CD4-positive, alpha-beta T cell (primary cell): Measurements from ENCODE around the gene SIL1. TPM values are rescaled to one million over a fixed set of nuclear protein-coding genes. Genes with fewer than 3 reads are reported as not detected.

Source experiments
- ATAC-seq: fragments of 200-7000 bp; cut with Tn5 transposase; one replicate; pipeline ENCODE4 v1.10.0; 2022; ENCODE audit warnings: mild to moderate bottlenecking; ENCODE audit not compliant: poor library complexity
- CTCF ChIA-PET: fragments of 350-600 bp; sonication (Branson Sonifier 250); formaldehyde crosslinking; loops from one replicate; lab custom pipeline; 2021; ENCODE audit warnings: antibody characterized with exemption, inconsistent platforms; lab: Charles Lee
- POLR2A ChIA-PET: fragments of 350-600 bp; sonication (Branson Sonifier 250); formaldehyde crosslinking; loops from one replicate; lab custom pipeline; 2021; ENCODE audit warnings: antibody characterized with exemption, inconsistent platforms; lab: Charles Lee
- DNase-seq, 14 experiments: peaks; one replicate each; pipeline ENCODE4 v3.0.0-alpha.2; 2013 to 2020; ENCODE audit warnings: mixed read lengths in 2 of 14
- H3K27ac ChIP-seq, 2 donors: one replicate each; pipeline versions ENCODE4 v1.5.1 to v1.7.0; 2013; ENCODE audit warnings: low read length in 2 of 2, low read depth in 1 of 2, mild to moderate bottlenecking in 1 of 2
- H3K27me3 ChIP-seq, 2 experiments: 1 replicate in 1 of 2; 2 replicates in 1 of 2; pipeline versions ENCODE4 v1.6.1 to v1.7.0; 2013; ENCODE audit warnings: low read length in 2 of 2, control low read depth in 1 of 2, mild to moderate bottlenecking in 1 of 2, moderate library complexity in 1 of 2; ENCODE audit not compliant: insufficient read depth in 2 of 2, control insufficient read depth in 1 of 2
- H3K36me3 ChIP-seq: one replicate; pipeline ENCODE4 v1.6.1; 2013; ENCODE audit warnings: low read length, control low read depth; ENCODE audit not compliant: insufficient read depth
- H3K4me1 ChIP-seq: one replicate; pipeline ENCODE4 v1.6.1; 2013; ENCODE audit warnings: low read length, control low read depth; ENCODE audit not compliant: insufficient read depth
- H3K4me3 ChIP-seq: one replicate; pipeline ENCODE4 v1.5.1; 2013; ENCODE audit warnings: mild to moderate bottlenecking, low read length, moderate library complexity
- H3K9me3 ChIP-seq, 2 experiments: 1 replicate in 1 of 2; 2 replicates in 1 of 2; pipeline versions ENCODE4 v1.6.1 to v1.7.0; 2013; ENCODE audit warnings: low read length in 2 of 2, mild to moderate bottlenecking in 2 of 2, control low read depth in 1 of 2, moderate library complexity in 1 of 2; ENCODE audit not compliant: control insufficient read depth in 1 of 2, insufficient read depth in 1 of 2
- H3K27ac Mint-ChIP-seq: one replicate; pipeline ENCODE4 v1.8.0; 2020; ENCODE audit warnings: mixed read lengths
- H3K27me3 Mint-ChIP-seq: one replicate; pipeline ENCODE4 v1.8.0; 2021; ENCODE audit warnings: mixed read lengths
- H3K36me3 Mint-ChIP-seq: one replicate; pipeline ENCODE4 v1.8.0; 2021; ENCODE audit warnings: low read depth, mixed read lengths
- H3K4me1 Mint-ChIP-seq: one replicate; pipeline ENCODE4 v1.8.0; 2021; ENCODE audit warnings: low read depth, mixed read lengths
- H3K4me3 Mint-ChIP-seq: one replicate; pipeline ENCODE4 v1.8.0; 2020; ENCODE audit warnings: mild to moderate bottlenecking, mixed read lengths
- H3K9me3 Mint-ChIP-seq: one replicate; pipeline ENCODE4 v1.8.0; 2020; ENCODE audit warnings: mixed read lengths
- CTCF ChIP-seq: fragments of 200-600 bp; IDR thresholded peaks from one replicate; pipeline ENCODE4 v1.8.0; 2022; ENCODE audit warnings: antibody characterized with exemption, mild to moderate bottlenecking
- intact Hi-C, 2 experiments: fragments of 100-400 bp; cut with DNase I in 1 of 2; cut with micrococcal nuclease in 1 of 2; formaldehyde crosslinking; loops; one replicate each; pipeline versions ENCODE4 v1.15.1 to v1.9.0; 2023 to 2025; cut with DNase I, micrococcal nuclease
- total RNA-seq, 174 experiments: library from RNA in 2 of 174; stranded (reverse) in 2 of 174; gene quantifications; one replicate each; pipeline ENCODE4 v1.2.3 and lab custom pipeline; 2021 to 2026

SIL1 gene
- total RNA-seq, 2 experiments from 2014 or later: 5.6 to 9.2 TPM

- DNase-seq (no peak), ATAC-seq (no peak)
- ChIA-PET CTCF (no interaction called here), POLR2A (no interaction called here)
- H3K4me1 ChIP-seq: no peaks in the 10 kb centered on the region
- Mint-ChIP-seq H3K27ac (no peak overlapping the region), H3K4me1 (no peaks in the 10 kb centered on the region), H3K27me3 (no peaks in the 10 kb centered on the region), H3K9me3 (no peaks in the 10 kb centered on the region), H3K4me3 (no peak overlapping the region), H3K36me3 (no peaks in the 10 kb centered on the region)
- no peak for TF ChIP-seq CTCF
- intact Hi-C loops: no loop called here
- H3K27me3 ChIP-seq: no peaks in the 10 kb centered on the region
- no peaks in the 10 kb centered on the region for H3K9me3 ChIP-seq
- H3K36me3 ChIP-seq: no peaks in the 10 kb centered on the region
- no peak overlapping the region for H3K27ac ChIP-seq
- H3K4me3 ChIP-seq: no peak overlapping the region
Observed at GRCh38 chr5:139158791-139159190, 39.4 kb downstream of the SIL1 start.

GRCh38 chr5:139157556-139157955 is 40.6 kb downstream of the SIL1 start:
- no peak overlapping the region for H3K27ac Mint-ChIP-seq

DNA sequence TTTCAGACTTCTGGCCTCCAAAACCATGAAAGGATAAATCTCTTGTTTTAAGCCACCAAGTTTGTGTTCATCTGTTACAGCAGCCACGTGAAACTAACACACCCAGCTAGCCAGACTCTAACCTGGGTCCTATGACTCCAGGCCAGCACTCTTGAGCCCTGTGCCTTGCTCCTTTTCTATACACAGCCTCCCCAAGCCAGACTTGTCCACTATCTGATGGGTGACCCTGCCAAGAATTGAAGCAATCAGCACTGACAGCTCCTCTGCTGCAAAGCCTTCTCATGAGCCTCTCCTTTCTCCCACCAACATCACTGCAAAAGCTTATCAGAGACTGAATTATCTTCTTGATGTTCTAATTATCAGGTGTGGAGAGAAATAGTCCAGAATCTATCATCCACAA is 41.4 kb downstream of the SIL1 start:
- H3K27ac Mint-ChIP-seq: no peak overlapping the region
- H3K27me3 Mint-ChIP-seq: no peaks in the 10 kb centered on the region
- H3K36me3 Mint-ChIP-seq: no peaks in the 10 kb centered on the region
- H3K4me3 Mint-ChIP-seq: no peak overlapping the region
- Histone ChIP-seq H3K9me3 (no peaks in the 10 kb centered on the region), H3K4me1 (no peaks in the 10 kb centered on the region), H3K27ac (no peak overlapping the region), H3K36me3 (no peaks in the 10 kb centered on the region), H3K4me3 (no peak overlapping the region), H3K27me3 (no peaks in the 10 kb centered on the region)
- CTCF ChIA-PET: no interaction called here
- ATAC-seq: no peak
- TF ChIP-seq CTCF: no peak
- intact Hi-C loops: no loop called here
- no peaks in the 10 kb centered on the region for H3K9me3 Mint-ChIP-seq
- POLR2A ChIA-PET: interaction anchor here (0.6 kb wide), 1 partner anchor 1603 kb away, joined by 3 read pairs; no protein-coding TSS in a partner anchor
- H3K4me1 Mint-ChIP-seq: no peaks in the 10 kb centered on the region
- no peak for DNase-seq

More at GRCh38 chr5:139157556-139157955, 40.6 kb downstream of the SIL1 start:
- TF ChIP-seq CTCF: no peak
- no peaks in the 10 kb centered on the region for H3K4me1 Mint-ChIP-seq
- no peaks in the 10 kb centered on the region for H3K36me3 ChIP-seq
- no peaks in the 10 kb centered on the region for H3K9me3 Mint-ChIP-seq
- H3K27ac ChIP-seq: no peak overlapping the region
- ChIA-PET POLR2A (no interaction called here), CTCF (no interaction called here)
- no peak for ATAC-seq
- H3K4me1 ChIP-seq: no peaks in the 10 kb centered on the region
- H3K4me3 ChIP-seq: no peak overlapping the region
- no peaks in the 10 kb centered on the region for H3K27me3 ChIP-seq
- H3K9me3 ChIP-seq: no peaks in the 10 kb centered on the region
- no peak overlapping the region for H3K4me3 Mint-ChIP-seq
- intact Hi-C loops: no loop called here
- no peaks in the 10 kb centered on the region for H3K27me3 Mint-ChIP-seq
- no peaks in the 10 kb centered on the region for H3K36me3 Mint-ChIP-seq
- no peak for DNase-seq
